Stimulated activated CD4-positive, alpha-beta T cell treated with anti-CD3 and anti-CD28 coated beads, Interleukin-12 subunit alpha, Interleukin-12 subunit beta, amount 100 ng/mL, for 48 hours (primary cell): Measurements from ENCODE around the gene RNF26.
"Not testable (repeated sequence)": the region's sequence is repeated elsewhere in the genome, so short reads cannot be mapped to it uniquely, and the experiment has no call there.

Source experiments
- DNase-seq, 3 donors: peaks; one replicate each; pipeline ENCODE4 v3.0.0-alpha.2; 2020; ENCODE audit warnings: low read depth in 2 of 3, low spot score in 1 of 3

Gene RNF26

DNA sequence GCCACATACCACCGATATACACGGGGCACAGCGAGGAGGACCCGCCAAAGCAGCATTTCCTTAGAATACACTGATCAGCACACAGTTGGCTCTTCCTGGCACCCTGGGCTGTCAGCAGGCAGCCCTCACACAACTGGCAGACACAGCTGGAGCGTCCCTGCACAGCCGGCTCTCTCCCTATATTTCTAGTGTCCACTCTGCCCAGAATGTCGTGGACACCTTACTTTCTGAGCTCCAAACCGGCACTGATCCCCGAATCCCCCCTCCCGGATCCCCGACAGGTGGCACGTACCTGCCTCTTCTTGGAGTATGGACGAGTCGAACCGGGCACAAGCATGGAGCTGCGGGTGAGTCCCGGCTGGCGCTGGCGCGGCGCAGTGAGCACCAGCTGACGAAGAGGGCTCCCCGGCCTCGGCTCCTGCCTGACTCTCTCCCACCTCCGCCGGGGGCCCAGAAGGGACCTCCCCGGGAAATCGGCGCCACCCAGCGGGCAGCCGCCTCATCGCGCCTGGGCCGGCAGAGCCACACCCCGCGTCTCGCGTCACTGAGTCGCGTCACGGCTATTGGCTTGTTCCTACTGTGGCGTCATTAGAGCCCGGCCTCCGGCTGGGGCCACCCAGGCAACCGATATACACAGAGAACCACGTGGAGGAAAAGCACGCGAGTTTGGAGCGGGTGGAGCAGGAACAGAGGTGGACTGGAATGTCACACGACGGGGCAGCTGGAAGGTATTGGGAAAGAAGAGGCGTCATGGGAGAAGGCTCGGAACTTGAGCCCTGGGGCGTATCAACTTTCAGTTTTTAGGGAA is 47.1 kb downstream of the RNF26 start, which contains the start of gene USP2:
USP2 (minus strand) TSS at position 510 of the 808 bp plus-strand sequence. CDS start 8,210 bp downstream, outside the sequence.
- peak; percentile 93 to 97 (median 95) for DNase-seq

DNA sequence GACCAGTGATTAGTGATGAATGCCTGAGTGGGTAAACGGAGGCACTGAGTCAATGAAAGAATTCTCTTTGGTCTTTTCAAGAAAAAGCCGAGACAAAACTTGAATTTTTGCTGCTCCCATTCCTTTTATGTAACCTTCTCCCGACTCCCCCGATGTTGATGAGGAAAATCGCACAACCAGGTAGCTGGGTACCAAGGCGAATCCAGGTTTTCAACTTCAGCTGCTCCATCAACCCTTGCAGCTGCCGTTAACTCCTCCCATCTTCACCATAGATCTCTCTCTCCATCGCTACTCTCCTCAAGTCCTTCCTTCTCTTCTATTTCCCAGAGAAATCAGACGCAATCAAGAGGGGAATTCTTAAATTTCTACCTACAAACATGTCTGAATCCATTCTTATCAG is 47.8 kb downstream of the RNF26 start:
- no peak for DNase-seq

DNA sequence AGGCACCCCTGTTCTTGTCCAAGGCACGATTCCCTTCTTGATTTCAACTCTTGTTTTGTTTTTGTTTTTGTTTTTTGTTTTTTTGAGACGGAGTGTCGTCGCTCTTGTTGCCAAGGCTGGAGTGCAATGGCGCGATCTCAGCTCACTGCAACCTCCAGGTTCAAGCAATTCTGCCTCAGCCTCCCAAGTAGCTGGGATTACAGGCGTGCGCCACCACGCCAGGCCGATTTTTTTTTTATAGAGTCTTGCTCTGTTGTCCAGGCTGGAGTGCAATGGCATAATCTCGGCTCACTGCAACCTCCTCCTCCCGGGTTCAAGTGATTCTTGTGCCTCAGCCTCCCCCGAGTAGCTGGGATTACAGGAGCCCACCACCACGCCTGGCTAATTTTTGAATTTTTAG is 48.2 kb downstream of the RNF26 start:
- not testable (repeated sequence) for DNase-seq

DNA sequence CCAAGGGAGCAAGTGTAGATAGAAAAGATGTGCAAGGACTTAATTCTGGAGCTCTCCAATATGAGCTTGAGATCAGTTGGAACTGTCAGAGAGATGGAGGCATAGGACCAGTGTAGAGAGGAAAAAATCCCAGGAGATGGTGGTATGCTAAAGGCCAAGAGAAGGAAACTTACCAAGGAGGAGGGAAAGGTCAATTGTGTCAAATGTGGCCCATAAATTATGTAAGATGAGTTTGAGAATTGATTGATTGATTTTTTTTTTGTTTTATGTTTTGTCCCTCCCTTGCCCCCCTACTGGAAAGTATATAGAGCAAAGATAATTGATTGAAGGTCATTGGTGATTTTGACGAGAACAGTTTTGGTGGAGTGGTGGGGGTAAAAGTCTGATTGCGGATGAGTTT is 50.0 kb downstream of the RNF26 start:
- DNase-seq, result no peak
